Measurements from ENCODE around the gene CNKSR3. TPM values are rescaled to one million over a fixed set of nuclear protein-coding genes. Genes with fewer than 3 reads are reported as not detected.

The CNKSR3 gene
- total and polyA plus RNA-seq, 2 of the 8 experiments (the other 6 are each of a cell fraction or from before 2014, with no cell fraction given), result 1.2 to 6.2 TPM

DNA sequence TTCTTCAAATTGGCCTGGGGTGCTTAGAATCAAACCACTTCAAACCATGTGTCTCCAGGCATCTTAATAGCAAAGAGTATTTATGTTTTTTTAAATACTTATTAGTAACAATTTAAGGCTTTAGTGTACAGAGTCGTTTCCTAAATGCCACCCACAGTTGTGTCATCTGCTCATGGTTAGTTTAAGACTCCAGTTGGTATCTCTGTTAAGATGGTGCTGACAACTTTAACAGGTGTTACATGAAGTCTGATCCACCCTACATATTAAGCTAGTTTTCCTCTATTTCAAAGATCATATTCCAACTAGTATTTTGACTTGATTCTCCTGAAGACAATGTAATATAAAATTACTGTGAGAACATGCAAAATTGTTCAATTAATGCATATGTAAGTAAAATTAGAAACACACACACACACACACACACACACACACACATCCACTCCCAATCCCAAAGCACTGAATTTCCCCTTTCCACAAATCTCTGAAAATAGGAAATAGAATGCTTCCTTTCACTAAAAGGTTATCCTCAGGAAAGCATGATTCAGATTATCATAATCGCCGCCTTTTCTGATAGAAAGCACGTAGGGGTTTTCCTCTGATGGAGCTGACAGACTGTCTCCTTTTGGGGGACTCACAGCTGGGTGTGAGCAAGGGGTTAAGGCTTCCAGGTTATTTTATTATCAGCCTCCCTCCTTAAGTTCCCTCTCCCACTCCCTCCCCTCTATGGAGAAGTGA is 10.5 kb downstream of the CNKSR3 start (continued):
- TF ChIP-seq RAD21 (IDR thresholded peaks at IDR 0.05 in 1 of 2, conservative IDR thresholded peaks at IDR 0.05 in 1 of 2; ENCODE audit: low read depth in 2 of 2, low read length in 2 of 2), result no peak
- no peak for TF ChIP-seq SIRT6 (IDR thresholded peaks at IDR 0.05; ENCODE audit: low read length)
